GM19240 (cell line): ENCODE measurements around the gene MAPK14.

Experiments used
- DNase-seq: peaks from one replicate; pipeline ENCODE4 v3.0.0; 2011; ENCODE audit warnings: low spot score; ENCODE audit not compliant: insufficient read length

The MAPK14 gene

DNA sequence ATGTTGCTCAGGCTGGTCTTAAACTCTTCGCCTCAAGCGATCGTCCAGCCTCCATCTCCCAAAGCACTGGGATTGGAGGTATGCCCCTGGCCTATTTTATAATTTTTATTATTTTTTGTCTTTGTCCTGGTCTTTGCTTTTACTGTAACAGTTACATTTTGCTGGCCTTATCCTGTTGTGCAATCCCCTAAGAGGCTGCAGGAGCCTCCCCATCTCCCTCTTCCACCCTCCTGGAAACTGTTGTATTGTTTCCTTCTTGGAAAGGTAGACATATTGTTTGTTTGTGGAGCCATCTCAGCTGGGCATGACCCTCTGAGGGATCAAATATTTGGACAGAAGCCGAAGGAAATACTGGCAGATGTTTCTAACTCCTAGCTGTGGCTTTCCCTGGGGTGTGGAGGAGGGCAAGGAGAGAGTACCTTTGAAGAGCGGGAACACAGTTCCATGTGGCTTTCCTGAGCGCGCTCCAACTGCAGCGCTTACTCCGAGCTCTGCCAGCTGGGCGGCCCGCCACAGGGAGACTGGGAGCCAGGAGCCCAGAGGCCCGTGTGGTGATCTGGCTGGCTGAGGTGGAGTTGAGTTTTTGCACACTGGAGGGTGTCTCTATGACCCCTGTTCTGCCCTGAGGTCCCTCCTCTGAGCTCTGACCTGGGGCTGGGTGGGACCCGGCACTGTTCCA, 107.6 kb downstream of the MAPK14 start:
- DNase-seq: no peak

DNA sequence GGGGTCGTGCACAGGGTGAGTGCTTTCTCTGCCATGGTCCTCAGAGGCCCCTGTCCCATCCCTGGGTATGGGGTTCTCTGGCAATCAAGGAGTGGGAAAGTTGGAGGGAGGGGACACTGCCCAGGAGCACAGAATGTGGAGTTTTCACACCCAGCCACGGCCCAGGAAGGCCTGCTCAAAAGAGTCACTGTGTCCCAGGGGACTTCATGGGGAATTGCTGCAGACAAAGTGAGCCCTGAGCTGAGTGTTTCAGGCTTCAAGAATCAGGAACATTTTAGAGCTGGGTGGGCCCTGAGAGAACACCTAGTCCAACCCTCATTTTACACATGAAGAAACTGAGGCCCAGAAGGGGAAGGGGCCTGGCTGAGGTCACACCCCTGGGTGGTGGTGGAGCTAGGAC, 108.4 kb downstream of the MAPK14 start:
- no peak for DNase-seq

DNA sequence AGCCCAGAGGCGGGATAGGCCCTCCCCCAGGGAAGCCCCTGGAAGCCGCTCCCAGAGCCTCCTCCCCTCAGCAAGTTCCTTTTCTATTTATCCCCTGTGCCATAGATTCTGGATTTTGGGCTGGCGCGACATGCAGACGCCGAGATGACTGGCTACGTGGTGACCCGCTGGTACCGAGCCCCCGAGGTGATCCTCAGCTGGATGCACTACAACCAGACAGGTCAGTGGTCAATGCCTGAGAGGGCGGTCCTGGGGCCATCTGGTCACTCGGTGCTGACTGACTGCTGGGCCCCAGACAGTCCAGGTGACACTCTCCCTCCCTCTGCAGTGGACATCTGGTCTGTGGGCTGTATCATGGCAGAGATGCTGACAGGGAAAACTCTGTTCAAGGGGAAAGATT, 108.9 kb downstream of the MAPK14 start:
- no peak for DNase-seq

DNA sequence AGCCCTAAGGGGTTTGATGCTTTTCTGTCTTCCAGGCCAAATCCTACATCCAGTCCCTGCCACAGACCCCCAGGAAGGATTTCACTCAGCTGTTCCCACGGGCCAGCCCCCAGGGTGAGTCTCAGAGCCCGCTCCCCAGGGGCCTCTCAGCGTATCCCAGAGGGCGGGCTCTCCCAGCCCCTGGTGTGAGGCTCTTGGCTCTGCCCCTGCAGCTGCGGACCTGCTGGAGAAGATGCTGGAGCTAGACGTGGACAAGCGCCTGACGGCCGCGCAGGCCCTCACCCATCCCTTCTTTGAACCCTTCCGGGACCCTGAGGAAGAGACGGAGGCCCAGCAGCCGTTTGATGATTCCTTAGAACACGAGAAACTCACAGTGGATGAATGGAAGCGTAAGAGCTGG, 111.1 kb downstream of the MAPK14 start:
- DNase-seq: no peak

DNA sequence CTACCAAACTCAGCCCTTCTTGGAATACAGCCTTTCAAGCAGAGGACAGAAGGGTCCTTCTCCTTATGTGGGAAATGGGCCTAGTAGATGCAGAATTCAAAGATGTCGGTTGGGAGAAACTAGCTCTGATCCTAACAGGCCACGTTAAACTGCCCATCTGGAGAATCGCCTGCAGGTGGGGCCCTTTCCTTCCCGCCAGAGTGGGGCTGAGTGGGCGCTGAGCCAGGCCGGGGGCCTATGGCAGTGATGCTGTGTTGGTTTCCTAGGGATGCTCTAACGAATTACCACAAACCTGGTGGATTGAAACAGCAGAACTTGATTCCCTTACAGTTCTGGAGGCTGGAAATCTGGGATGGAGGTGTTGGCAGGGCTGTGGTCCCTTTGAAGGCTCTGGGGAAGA, 111.8 kb downstream of the MAPK14 start:
- no peak for DNase-seq

DNA sequence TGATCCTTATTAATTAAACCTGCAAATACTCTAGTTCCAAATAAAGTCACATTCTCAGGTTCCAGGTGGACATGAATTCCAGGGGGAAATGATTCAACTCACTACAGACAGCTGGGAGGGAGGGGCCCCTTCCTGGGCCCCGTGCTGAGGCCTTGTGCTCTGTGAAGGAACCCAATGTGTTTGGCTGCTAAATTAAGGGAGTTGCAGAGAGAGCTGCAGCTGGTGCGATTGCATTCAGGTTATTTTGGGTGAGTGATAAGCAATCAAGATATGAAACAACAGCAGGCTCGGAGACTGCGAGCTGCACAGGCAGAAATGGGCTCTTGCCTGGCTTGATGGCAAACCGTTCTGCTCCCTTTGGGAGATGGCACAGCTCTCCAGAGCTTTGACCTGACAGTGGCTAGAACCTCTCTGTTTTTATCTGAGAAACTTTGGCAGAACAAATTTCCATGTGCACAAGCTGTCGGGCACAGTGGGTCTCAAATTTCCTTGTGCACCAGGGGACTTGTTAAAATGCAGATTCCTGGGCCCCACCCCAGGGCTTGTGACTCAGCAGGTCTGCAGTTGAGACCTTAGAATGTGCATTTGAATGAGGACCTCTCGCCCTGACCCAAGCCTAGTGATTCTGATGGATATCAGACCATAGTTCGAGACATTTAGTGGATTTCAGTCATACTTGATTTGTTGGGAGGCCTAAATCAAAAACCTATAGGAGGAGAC, 112.5 kb downstream of the MAPK14 start:
- DNase-seq: no peak

DNA sequence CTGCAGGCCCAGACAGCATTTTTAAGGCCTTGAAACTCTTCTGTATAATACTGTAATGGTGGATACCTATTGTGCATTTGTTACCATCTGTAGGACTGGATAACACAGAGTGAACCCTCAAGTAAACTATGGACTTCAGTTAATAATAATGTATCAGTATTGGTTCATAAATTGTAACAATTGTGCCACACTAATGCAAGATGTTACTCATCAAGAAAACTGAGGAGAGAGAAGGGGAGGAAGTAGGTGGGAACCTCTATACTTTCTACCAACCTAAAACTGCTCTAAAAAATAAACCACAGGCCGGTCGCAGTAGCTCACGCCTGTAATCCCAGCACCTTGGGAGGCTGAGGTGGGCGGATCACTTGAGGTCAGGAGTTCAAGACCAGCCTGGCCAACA, 113.5 kb downstream of the MAPK14 start:
- DNase-seq: no peak

DNA sequence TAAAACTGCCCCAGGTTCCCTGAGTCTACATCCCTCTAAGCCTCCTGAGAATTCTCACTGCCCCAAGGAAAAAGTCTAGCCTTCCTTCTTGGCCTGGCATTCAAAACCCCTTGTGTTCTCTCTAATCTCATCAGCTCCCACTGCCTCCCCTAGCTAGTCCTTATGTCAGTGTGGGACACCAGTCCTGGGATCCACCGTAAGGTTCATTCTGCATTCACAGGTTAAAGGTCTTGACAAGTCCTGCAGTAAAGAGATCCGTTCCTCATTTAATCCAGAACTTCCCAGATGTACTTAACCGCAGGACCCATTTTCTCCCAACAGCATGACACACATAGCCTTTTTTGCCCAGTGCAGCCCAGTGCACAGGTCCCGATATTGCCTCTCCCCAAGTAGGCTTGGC, 114.4 kb downstream of the MAPK14 start:
- no peak for DNase-seq

DNA sequence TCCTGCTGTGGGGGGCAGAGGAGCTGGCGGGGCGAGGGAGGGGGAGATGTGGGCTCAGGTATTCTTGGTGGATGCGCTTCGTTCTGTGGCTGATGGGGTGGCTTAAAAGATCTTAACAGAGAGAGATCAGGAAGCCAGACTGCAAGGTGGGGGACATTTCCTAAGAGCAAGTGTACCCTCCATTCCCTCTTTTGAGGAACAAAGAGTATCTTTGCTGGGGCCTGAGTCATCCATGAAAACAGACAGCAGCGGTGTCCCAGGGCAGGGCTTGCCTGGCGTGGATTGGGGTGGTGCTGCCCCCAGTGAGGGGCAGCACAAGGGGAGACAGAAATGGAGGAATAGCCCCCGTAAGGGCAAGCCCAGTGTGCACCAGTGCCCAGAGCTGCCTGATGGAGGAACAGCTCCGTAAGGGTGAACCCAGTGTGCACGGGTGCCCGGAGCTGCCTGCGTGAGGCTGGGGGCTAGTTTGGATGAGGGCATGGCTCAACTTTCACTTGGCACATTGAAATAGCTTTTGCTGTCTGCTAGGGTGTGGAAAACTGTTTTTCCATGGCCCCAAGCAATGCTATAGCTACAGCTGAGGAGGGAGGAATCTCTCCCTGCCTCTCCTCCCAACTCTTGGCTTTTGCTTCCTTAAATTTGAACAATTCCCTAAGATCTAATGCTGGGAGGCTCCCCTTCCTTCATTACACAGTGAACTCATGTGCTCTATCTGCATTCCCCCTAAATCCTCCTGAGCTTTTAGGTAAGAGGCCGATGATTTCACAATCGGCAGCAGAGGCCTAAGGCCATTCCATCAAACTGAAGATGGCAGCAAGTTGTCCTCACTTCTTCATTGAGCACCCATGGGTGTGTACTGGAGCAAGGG, 115.6 kb downstream of the MAPK14 start:
- no peak for DNase-seq

DNA sequence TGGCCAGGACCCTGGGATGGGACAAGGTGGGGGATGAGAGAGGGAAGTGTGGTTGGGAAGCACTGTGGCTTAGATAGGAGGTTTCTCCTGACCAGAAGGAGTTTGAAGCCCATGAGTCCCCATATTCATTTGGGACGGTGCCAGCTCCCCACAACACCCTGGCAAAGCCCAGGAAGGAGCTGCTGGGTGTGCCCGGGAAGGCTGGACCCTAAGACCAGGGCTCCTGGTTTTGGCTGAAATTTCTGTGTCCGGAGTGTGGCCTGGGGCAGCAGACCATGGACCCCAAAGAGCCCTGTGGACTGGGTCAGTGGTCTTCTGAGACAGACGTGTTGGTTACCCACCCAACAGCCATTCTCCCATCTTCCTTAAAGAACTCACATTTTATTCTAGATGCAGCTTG, 117.9 kb downstream of the MAPK14 start:
- no peak for DNase-seq

DNA sequence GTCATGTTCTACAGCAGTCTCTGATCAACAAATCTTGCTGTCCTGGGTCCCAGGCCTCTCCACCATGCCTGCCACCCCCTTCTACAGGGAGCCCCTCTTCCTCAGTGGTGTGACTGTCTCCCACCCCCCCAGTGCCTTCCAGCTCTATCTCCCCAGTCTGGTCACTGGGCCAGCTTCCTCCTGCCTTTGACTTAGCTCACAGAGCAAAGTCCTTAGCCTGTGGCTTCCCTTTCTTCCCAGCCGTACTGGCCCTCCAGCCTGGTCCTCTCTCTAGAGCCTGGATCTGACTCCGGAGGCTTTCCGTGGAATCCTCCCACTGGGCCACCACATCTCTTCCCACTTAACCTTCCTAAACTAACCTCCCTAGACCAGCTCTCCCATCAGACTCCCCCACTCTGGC, 119.7 kb downstream of the MAPK14 start:
- DNase-seq: no peak

DNA sequence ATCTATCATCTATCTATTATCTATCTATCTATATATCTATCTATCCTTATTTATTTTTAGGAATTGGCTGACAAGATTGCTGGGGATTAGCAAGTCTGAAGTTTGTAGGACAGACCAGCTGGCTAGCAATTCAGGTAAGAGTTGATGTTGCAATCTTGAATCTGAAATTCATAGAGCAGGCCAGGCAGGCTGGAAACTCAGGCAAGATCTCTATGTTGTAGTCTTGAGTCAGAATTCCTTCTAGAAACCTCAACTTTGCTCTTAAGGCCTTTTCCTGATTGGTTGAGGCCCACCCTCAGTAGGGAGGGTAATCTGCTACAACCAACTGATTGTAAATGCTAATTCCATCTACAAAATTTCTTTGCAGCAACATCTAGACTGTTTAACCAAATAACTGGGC, 121.9 kb downstream of the MAPK14 start:
- no peak for DNase-seq

DNA sequence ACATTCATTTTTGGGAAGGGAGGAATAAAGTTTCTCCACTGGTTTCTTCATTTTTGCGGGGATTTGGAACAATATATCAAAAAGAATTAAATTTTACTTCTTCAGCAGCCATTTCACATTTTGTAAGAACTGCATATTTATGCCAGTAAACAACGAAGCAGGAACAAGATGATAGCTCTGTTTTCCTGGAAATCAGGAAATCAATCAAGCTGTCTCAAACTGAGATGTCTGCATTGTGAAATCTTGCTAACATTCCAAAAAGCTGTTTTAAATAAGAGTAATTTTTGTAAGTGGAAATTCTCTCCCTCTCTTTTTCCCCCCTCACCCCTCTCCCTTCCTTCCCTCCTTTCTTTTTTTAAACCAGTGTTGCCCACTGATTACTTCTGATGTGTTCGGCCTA, 122.7 kb downstream of the MAPK14 start:
- DNase-seq: no peak

DNA sequence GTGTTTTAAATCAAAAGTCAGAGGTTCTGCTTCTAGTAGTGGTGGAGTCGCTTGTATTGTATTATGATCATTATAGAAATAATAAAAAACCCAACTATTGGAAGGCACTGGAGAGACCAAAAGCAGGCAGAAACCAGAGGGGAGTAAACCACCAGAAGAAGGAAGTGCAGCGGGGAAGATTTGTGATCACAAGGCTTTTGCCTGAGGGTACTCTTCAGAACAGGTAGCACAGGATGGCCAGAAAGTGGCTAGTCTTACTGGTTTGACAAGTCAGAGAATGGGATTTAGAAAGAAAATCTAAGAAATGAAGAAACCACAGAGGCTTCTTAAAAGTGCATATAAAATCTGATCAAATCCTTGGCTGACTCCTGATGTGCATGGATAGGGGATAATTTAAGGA, 126.7 kb downstream of the MAPK14 start:
- no peak for DNase-seq

DNA sequence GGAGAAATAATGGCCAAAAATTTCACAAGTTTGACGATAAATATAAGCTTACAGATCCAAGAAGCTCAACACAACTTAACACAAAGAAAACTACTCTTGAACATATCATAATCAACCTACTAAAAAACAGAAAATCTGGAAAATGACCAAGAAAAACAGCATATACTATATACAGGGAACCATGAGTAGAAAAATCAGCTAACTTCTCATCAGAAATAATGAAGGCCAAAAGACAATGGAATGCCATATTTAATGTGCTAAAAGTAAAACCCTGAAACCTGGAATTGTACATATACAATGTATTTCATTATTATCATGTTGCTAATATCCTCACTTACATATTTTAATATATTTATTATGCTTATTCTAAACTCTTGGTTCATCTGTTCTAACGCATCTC, 128.1 kb downstream of the MAPK14 start:
- DNase-seq: no peak

DNA sequence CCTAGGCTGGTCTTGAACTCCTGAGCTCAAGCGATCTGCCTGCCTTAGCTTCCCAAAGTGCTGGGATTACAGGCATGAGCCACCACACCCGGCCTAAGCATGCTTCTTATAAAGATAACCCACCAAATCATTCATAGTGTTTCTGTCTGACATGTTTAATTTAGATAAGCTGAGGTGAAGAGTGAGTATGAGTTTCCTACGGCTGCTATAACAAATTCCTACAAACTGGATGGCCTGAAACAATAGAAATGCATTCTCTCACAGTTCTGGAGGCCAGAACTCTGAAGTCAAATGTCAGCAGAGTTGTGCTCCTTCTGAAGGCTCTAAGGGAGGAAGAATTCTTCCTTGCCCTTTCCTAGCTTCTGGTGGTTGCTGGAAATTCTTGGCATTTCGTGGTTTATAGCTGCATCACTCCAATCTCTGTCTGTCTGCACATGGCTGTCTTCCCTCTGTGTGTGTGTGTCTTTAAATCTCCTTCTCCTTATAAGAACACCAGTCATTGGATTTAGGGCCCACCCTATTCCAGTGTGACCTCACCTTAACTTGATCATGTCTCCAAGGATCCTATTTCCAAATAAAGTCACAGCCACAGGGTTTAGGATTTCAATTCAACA, 132.6 kb downstream of the MAPK14 start:
- no peak for DNase-seq
